Measurements from ENCODE around the gene ARHGAP24.

Gene ARHGAP24

DNA sequence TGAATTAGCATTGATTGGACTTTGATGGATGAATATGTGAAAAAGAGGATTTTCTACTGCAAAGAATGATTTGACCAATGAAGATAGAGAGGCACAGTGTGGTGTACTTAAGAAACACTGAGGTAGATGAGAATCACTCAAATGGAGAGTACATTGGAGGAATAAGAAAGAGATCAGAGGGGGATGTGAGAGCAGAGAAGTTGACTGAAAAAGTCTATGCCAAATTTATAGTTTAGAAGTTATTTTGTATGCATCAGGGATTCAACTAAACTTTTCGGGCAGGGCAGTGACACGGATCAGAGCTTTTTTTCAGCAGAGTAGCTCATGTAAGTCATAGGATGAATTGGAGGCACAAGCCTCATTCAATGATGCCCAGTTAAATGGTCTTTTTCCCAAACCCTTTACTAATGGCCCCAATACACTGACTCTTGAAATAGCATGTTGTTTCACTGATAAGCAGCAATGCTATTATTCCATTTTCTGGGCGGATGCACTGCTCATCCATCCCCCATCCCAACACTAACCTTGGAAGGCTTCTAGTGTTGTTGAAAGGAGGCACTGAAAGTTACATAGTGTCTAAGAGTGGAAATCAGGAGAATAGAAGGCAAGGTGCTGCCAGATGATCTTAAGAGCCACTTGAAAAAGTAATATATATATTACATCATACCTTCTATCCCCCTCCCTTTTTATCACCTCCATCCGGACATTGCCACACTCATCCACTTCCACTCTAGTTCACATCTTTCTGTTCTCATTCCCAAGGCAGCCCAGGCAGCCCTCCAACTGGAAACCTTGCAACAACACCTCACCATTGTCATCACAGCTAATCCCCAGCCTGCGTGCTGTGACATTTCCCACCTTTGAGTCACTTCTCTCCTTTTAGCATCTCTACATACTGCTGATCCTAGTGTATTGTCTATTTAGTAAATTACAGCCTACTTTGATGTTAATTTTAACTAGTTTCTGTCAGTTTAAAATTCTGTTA lies 46.1 kb downstream of the ARHGAP24 start:
- no peak for DNase-seq

DNA sequence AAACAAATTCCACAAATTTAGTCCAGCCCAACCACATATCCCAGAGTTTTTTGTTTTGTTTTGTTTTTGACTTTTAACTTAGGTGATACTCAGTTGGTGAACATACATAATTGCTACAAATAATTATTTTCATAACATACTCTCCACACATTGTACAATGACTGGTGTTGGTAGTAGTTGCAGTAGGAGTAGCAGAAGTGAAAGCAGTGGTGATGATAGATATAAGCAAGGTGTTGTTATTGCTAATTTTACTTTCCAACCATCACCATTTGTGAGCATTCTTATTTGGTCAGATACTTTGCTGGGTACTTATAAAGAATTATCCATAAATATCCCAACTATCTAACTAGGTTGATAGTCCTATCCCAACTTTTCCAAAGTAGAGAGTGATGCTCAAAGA lies 47.3 kb downstream of the ARHGAP24 start:
- DNase-seq, result no peak

- DNase-seq, result no peak
Observed at GRCh38 chr4:85522836-85523235, 47.9 kb downstream of the ARHGAP24 start.

DNA sequence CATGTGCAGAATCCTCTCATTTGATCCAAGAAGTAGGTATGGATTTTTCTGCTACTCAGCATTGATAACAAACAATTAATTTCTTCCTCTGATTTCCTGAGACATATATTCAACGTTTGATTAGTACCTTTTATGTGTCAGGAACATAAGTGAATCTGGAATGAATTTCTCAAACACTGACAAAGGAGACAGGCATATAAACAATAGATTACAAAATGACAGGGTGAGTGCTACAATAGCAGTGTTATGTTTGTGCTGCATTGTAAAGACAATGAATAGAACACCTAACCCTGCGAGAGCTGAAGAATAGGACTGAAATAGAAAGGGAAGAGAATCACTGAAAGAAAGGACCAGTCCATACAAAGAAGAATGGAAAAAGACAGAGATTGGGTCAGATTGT lies 52.9 kb downstream of the ARHGAP24 start:
- no peak for DNase-seq

GRCh38 chr4:85531560-85532341 lies 56.8 kb downstream of the ARHGAP24 start:
- no peak for DNase-seq

DNA sequence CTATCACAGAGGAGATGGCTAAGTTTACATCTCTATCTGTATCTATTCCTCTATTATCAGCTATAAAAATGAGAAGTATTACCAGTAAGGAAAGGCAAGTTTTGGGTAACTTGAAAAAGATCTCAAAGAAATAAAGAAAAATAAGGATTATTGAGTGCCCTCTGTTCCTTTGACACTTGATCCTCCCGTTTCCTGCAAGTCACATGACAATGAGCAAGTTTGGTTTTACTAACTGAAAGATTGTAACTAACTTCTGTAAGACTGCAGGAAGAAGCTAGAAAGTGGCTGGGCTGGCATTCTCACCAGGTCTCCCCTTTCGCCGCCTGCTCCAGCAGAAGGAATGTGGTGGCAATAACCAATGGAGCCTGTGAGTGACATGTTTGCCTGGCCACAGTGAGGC lies 59.2 kb downstream of the ARHGAP24 start:
- no peak for DNase-seq

DNA sequence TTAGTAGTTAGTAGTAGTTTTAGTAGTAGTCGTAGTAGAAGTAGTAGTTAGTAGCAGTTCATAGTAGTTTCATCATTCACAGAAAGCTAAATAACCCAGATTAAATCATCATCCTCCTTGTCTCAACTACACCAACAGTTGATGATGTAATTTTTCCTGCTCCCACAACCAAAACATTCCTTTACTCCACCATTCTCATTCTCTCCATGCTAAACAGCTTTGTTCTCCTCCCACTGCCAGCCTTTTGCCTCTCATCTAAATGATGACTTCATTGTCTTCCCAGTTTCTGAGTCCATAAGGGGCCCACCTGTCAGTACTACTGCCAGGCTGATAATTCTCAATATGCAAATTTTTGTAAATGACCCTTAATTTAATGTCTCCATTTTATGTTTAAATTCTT lies 68.9 kb downstream of the ARHGAP24 start:
- peak; percentile 48 for DNase-seq

- no peak for DNase-seq
Observed at GRCh38 chr4:85544751-85545150, 69.8 kb downstream of the ARHGAP24 start.

DNA sequence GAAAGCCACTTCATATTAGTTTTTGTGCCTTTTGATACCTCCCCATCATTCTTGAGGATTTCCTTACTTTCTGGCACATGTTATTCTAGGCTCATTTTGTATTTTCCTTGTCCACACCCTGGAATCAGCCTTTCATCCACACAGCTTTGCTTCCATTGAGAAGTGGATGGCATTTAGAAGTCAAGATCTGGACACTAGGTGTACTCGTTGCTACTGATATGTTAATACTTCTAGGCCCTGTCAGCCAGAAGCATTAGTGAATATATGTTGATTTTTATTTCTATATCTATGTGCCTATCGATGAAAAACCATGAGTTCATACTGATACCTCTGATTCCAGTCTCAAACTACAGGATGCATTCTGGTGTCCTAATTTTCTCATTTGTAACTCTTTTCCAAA lies 73.2 kb downstream of the ARHGAP24 start:
- no peak for DNase-seq

DNA sequence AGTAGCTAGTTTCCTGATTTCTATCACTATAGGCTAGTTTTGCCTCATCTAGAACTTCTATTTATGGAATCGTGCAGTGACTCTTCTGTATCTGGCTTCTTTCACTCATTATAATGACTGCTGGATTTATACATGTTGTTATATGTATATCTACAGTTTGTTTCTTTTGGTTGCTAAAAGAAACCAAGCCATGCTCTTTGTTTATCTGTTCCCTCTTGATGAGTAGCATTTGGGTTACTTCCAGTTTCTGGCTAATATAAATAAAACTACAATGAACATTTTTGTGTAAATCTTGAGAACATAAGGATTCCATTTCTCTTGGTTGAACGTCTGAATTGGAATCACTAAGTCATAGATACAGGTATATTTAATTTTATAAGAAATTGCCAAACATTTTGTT lies 73.9 kb downstream of the ARHGAP24 start:
- no peak for DNase-seq

- no peak for DNase-seq
Observed at GRCh38 chr4:85555206-85555605, 80.3 kb downstream of the ARHGAP24 start.

DNA sequence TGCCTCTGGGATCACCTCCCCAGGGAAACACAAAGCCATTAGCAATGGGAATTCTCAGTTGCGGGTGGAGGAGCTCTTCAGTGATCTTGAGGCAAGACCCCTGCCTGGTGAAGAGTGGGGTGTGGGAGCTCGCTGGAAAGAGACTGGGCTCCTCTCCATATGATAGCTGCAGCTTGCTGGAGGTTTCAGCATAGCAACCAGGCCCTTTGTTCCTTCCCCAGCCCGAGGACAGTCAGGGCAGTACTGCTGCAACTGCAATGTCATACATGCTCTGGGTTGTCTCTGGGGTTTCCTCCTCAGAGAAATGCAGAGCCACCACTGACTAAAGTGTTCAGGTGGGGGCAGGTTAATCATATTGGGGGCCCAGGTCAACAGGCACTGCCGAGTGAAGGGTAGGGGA lies 81.3 kb downstream of the ARHGAP24 start:
- DNase-seq, result no peak

DNA sequence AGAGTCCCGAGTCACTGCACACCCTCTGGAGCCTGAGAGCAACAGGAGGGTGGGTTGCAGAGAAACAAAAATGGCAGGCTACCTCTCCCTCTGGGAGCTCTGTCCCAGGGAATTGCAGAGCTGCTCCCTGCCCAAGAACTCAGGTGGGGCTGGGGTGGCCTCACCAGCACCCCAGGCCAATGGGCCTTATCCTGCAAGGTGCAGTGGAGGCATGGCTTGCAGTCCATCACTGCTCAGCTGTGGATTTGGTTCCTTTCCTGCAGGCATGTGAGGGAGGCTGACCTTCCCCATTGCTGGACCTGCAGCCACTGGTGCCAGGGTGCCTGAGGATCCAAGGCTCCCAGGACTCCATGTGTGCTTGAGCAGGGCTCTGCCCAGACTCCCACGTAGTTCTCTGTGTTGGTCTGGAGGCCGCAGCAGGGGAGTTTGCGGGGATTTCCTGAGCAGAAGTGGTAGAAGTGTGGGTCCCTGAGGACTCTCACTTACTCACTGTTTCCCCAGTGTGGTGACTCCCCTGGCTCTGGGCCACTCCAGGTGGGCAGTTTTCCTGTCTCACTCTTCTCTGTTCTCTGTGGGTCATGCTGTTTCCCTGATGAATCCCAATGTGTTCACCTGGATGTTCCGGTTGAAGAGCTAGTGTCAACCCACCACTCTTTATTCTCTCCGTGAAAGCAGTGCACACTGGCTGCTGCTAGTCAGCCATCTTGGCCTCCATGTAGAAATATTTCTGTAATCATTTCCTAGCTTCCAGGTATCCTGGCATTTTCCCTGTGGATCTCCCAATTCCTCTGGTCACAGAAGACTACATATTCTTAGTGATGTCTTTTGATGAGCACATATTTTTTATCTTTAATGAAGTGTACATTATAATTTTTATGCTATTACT lies 82.3 kb downstream of the ARHGAP24 start:
- no peak for DNase-seq

- no peak for DNase-seq
Observed at GRCh38 chr4:85565761-85566480, 91.0 kb downstream of the ARHGAP24 start.

- DNase-seq, result no peak
Observed at GRCh38 chr4:85569730-85570299, 94.9 kb downstream of the ARHGAP24 start.

DNA sequence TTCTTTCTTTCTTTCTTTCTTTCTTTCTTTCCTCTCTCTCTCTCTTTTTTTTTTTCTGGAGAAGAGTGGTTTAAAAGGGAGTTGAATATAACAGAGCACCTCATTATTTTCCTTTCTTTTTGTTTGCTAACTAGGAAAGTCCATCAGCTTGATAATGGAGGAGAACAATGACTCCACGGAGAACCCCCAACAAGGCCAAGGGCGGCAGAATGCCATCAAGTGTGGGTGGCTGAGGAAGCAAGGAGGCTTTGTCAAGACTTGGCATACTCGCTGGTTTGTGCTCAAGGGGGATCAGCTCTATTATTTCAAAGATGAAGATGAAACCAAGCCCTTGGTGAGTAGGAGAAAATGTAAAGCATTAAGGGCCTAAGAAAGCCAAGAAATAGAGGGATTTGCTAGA lies 95.4 kb downstream of the ARHGAP24 start:
- DNase-seq, result no peak

DNA sequence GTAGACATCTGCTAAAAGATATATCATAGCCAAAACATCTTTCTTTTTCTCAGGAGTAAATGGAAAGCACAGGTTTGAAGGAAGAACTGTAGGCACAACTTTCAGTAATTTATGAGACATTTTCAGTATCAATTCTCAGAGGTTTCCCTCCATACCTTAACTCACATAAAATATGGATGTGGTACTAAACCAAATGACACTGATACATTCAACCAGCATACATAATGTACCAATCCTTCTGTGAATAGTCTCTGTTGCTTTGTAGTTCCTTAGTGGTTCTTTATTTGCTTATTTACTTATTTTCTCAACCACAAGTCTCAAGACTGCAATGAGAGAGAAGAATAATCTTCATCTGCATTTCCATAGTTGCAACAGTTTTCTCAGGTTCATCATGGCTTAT lies 96.1 kb downstream of the ARHGAP24 start:
- no peak for DNase-seq

DNA sequence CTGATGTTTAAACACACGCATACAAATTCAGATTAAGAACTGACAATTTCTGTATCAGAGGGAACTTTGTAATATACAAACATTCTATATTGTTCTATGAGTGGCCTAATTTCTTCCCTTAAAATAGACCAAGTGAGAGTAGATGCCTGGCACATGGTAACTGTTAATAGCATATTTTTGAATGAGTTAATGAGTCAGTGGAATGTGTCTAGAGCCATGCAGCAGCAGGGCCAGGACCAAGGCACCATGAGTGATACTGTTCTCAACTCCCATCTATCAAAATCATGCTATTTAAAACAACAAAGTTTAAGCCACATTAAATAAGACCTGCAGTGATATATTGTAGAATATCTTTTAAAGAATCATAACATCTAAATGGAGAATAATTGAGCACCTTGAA lies 98.3 kb downstream of the ARHGAP24 start:
- no peak for DNase-seq

GRCh38 chr4:85577307-85577706 lies 102.4 kb downstream of the ARHGAP24 start:
- no peak for DNase-seq

GRCh38 chr4:85579942-85580341 lies 105.0 kb downstream of the ARHGAP24 start:
- DNase-seq, result no peak

- DNase-seq, result no peak
Observed at GRCh38 chr4:85580489-85580888, 105.5 kb downstream of the ARHGAP24 start.

DNA sequence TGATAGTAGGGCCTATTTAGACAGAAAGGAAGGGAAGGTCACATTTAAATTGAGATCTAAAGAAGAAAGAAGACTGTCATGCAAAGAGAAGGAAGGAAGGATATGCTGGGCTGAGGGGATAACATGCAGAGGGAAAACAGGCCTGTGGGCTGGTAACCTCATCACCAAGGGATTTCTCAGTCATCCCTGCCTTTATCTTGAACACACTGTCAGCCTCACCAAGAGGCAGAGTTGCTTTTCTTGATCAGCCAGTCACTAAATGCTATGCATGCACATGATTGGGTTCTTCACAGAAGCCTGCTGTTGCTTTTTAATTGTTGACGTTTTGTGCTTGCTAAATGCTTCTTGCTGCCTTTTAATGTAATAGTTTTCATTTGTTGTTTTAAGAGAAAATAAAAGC lies 113.0 kb downstream of the ARHGAP24 start:
- DNase-seq, result no peak
